Measurements from ENCODE around the gene CCHCR1.

CCHCR1 gene

DNA sequence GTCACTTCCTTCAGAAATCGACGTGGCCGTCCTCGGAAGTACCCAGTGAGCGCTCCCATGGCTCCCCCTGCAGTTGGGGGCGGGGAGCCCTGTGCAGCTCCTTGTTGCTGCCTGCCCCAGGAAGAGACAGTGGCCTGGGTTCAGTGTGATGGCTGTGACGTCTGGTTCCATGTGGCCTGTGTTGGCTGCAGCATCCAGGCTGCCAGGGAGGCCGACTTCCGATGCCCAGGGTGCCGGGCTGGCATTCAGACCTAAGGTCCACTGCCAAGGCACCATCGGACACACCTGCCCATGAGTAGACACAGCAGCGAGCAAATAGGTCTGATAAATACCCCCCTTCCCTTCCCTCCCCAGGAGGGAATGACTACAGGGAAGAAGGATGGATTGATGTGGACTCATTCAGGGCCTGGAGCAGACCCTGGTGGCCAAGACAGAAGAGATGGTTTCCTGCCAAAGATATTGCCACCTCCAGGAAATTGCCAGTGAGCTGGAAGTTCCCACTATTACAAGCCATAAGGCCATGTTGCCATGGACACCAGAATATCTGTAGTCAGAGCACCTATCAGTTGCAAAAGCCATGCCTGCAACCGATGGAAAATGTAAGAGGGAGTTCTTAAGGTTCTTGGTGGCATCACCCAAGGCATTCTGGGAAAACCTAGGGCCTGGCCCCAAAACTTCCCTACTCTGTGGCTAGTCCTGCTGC lies 5.0 kb upstream of the CCHCR1 start:
- DNase-seq (ENCODE audit: low spot score), result no peak

DNA sequence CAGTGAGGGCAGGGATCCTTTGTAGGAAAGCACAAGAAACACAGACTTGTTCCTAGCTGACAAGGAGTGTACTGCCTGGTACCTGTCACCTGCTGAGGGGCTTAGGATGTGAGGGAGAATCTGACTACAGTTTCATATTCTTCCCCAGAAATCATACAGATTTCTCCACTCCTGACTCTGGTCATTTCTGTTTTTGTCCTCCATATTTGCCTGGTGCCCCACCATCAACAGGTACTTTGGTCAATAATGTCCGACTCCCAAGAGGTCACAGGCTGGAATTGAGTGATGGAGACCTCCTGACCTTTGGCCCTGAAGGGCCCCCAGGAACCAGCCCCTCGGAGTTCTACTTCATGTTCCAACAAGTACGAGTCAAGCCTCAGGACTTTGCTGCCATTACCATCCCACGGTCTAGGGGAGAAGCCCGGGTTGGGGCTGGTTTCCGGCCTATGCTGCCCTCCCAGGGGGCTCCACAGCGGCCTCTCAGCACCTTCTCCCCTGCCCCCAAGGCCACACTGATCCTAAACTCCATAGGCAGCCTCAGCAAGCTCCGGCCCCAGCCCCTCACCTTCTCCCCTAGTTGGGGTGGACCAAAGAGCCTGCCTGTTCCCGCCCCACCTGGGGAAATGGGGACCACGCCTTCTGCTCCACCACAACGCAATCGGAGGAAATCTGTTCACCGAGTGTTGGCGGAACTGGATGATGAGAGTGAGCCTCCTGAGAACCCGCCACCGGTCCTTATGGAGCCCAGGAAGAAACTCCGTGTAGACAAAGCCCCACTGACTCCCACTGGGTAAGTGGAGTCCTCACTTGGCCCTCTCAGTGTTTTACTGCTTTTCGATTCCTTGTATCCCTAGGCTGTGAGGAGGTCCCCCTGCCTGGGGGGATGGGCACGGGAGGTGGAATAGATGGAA lies 3.9 kb upstream of the CCHCR1 start:
- DNase-seq (ENCODE audit: low spot score), result no peak

DNA sequence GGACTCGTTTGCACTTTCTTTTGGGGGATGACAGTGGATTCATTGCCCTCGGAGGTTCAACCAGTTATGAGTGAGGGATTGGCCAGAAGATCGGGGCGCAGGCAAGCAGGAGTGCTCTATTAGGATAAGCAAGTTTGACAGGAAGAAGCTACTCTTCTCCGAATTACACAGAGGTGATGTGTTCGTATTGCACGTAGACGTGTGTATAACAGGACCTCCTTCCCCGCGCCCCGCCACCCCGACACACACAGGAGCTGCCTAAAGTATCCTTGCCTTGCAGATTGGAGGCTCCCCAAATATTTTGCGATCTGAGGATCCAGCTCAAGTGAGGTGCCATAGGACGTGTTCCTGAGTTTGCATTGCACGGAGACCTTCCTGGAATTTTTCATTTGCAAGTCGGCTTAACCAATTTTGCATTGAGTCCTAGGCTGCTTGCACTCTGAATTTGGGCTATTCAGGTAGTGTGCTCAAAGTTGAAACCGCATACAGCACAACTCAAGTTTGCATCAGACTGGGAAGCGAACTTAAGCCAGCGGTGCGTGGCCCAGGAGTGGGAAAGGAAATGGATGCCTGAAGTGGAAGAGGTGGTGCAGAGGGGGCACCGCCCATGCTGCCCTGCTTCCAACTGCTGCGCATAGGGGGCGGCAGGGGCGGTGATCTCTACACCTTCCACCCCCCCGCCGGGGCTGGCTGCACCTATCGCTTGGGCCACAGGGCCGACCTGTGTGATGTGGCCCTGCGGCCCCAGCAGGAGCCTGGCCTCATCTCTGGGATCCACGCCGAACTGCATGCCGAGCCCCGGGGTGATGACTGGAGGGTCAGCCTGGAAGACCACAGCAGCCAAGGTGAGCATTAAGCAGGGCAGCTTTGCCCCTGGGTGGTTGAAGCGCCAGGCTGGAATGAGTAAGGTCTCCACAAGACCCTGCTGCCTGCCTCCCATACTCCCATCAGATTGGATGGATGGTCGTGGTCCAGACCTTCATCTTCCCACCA lies 1.6 kb upstream of the CCHCR1 start:
- no peak for DNase-seq (ENCODE audit: low spot score)

DNA sequence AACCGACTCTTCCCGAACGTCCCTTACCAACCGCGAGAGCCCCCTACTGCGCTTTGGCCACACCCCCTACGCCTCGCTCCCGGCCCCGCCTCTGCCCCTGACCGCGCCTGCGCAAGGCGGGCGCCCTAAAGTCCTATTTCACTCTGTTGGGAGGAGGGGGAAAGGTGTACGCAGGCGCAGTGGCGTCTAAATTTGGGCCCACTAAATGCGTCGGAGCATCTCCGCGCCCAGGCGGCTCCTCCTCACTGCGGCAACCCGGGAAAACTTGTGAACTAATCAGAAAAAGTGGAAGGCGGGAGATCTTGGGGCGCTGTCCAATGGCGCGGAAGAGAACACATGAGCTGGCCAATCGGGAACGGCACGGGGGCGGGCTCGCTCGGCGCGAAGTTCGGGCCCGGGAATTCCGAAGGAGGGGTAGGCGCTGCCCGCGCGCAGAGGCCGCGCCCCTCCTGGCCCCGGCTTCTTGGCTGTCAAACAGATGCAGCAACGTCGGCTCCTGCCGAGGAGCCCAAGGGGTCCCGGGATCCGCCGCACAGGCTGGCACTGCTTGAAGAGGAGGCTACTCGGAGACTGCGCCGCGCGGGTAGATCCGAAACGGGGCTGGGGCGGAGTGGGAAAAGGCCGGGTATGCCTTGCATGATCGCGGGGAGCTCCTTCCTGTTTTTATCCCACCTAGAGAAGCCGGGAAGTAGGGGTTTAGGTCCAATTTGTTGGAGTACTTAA lies 699 bp upstream of the CCHCR1 start, which contains the start of gene TCF19:
Gene TCF19 (plus strand): TSS at position 450 of the 723 bp plus-strand sequence. CDS start 881 bp downstream, outside the sequence.
- peak; percentile 99 for DNase-seq (ENCODE audit: low spot score)

DNA sequence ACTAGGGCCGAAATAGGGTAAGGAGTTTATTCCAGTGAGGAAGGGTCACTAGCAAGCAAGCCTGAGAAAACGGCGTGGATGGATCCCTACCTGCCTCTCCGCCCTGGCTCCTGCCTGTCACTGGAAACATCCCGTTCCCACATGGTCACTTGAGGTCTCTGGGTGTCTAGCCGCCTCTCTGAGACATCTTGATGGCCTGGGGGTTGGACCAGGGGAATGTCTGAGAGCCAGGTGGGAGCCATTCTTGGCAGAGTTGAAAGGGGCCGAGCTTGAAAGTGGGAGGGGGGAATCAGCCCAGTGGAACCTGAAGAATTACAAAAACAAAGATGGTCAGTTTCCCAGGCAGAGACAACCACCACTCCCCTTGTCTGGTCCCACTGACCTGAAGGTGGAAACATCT lies 961 bp downstream of the CCHCR1 start:
- DNase-seq (ENCODE audit: low spot score), result no peak

DNA sequence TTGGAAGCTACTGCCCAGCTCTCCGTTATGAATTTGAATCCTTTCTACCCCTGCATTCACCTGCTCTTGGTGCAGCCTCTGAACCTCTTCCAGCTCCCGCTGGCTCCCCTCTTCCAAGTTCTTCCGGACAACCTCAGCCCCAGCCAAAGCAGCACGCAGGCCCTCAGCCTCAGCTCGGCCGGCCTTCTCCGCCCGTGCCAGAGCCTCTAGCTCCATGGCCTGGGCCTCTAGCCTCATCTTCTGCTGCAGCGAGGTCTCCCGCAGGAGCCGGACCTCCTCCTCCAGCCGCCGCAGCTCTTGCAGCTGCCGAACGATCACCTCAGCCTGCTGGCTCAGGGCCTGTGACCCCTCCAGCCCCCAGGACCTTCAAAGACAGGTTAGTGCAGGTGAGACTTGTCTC lies 3.2 kb downstream of the CCHCR1 start:
- no peak for DNase-seq (ENCODE audit: low spot score)

DNA sequence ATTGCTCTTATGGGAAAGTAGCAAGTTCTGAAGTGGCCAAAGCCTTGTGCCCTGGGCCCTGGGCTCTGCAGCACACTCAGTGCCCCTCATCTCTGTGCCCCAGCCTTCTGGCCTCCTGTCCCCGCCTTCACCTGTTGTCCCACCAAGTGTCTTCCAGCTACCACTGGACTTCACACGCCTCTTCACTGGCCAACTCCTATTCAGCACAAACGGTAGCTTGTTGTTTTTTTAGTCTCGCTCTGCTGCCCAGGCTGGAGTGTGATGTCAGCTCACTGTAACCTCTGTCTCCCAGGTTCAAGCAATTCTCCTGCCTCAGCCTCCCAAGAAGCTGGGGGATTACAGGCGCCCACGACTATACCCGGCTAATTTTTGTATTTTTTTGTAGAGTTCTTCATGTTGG lies 4.8 kb downstream of the CCHCR1 start:
- DNase-seq (ENCODE audit: low spot score), result no peak

DNA sequence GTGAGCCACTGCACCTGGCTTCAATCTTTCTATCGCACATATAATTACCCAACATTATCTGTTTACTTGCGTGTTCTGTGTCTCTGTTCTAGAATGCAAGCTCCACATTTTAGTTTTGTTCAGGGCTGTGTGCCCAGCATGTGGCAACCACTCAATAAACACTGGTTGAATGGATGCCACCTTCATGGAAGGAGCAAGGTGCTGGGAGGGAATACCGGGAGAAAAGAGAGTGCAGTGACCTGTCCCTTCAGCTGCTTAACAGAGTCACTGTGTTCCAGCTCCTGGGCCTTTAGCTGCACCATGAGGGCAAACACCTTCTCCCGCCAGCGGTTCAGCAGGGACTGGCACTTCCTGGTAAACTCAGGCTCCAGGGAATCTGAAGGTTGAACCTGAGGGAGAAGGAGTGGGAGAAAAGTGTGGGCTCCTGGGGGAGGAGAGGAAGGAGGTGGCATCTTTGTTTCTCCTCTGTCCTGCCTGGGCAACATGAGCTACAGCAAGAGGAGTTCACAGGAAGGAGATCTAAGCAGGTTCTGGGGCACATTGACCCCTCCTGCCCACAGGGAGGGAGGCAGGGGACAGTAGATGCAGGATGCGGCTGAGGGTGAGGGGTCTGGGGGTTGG lies 7.7 kb downstream of the CCHCR1 start:
- DNase-seq (ENCODE audit: low spot score), result no peak

DNA sequence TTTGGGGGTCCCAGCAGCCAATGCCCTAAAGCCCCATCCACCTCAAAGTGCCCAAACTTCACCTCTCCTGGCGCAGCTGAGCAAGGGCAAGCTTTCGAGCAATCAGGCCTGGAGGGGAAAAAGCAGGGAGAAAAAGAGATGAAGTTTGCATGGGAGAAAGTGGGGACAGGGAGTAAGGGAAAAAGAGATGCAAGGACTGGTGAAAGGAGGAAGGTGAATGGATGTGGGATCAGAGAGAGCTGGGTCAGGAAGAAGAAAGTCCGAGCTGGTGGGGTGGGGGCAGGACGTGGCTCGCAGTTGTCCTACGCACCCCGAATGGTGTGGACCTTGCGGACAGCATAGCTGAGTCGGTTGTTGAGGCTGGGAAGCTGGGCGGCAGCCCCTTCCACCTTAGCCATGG lies 12.2 kb downstream of the CCHCR1 start:
- DNase-seq (ENCODE audit: low spot score), result no peak

DNA sequence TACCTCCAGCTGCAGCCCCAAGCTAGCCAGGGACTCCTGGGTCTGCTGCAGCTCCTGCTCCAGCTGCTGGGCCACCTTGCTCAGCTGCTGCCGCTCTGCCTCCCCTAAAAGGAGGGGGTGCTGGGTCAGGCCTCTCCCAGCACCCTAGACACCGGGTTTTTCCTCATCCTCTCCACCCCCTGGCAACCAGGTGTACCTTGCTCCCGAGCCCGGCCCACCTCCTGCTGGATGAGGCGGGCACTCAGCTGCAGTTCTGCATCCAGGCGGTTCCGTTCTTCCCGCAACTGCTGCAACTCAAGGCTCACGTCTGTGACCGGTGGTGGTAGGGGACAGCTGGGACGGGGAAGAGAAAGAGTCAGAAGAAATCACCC lies 12.6 kb downstream of the CCHCR1 start:
- no peak for DNase-seq (ENCODE audit: low spot score)

DNA sequence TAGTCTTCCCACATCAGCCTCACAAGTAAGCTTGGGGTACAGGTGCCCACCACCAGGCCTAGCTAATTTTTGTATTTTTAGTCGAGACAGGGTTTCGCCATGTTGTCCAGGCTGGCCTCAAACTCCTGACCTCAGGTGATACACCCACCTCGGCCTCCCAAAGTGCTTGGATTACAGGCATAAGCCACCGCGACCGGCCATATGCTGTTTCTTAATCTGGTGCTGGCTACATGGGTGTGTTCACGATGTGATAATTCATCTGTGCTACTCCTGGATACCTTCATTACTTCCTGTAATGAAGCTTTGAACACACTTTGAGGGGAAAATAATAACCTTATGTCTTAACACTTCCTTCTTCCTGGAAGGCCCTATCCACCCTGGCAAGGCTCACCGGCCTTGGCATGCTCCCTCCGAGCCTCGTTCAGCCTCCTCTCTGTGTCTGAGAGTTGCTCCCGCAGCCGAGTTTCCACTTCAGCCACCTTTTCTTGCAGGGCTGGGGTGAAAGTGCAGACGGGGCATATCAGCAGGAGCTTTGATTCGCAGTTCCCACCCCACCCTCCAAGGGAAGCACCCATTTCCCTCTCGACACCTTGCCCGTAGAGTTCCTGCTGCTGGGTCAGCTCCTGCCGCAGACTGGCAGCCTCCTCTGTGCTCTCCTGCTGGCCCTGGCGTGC lies 13.2 kb downstream of the CCHCR1 start:
- no peak for DNase-seq (ENCODE audit: low spot score)

DNA sequence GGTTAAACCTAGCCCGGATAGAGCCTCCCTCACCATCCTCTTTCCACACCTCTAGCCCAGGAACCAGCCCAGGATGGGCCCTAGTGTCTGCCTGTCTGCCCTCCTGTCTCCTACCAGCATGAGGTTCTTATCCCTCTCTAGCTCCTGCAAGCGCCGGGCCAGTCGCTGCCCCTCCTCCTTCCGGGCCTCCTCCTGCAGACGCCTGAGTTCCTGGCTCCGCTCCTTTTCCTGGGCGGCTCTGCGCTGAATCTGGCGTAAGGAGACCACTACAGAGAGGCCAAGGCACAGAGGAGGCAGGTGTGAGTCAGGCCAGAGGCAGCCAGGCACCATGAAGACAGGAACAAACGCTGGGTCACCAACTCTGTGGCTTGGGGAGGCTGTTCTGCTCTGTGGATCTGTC lies 14.5 kb downstream of the CCHCR1 start:
- no peak for DNase-seq (ENCODE audit: low spot score)

DNA sequence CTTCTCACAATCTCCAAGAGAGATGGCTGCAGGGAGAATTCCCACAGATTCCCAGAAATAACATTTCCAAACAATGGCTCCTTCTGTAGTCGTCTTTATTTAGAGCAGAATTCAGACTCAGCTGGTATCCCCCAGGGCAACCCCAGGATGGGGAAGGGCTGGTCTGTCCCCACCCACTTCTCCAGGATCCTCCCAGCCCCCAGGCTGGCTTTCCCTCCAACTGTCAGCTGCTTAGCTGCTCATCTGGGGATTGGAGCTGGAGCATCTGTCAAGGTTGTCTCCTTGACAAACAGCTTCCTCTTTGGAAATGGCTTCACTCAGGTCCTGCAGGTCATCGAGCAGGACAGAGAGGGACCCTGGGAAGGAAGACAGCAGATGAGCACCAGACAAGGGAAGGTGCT lies 15.2 kb downstream of the CCHCR1 start:
- no peak for DNase-seq (ENCODE audit: low spot score)

DNA sequence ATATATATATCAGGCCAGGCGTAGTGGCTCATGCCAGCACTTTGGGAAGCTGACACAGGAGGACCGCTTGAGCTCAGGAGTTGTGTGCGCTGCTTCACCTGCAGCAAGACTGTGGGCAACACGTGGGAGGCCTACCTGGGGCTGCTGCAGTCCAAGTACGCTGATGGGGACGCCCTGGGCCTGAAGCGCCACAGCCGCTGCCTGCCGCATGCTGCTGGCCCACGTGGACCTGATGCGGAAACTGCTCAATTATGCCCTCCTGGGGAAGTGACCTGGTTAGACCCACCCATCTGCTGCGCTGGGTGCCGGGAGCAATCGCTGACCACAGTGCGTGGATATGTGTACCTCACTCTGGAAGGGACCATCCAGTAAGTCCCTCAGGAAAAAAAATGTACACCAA lies 17.0 kb downstream of the CCHCR1 start:
- DNase-seq (ENCODE audit: low spot score), result no peak

DNA sequence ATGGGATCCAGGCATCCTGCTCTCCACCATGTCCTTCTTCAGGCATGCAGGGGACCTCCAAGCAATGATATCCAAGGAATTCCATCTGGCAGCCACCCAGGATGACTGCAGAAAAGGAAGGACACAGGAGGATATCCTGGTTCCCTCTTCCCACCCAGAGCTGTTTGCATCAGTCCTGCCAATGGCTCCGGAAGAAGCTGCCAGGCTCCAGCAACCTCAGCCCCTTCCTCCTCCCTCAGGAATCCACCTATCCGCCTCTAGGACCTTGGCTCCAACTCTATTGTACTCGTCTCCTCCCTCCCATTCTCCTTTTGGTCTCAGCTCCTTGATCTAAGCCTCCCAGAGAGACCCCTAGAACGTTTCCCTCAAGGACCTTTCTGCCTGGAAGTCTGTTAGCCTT lies 18.0 kb downstream of the CCHCR1 start:
- no peak for DNase-seq (ENCODE audit: low spot score)

DNA sequence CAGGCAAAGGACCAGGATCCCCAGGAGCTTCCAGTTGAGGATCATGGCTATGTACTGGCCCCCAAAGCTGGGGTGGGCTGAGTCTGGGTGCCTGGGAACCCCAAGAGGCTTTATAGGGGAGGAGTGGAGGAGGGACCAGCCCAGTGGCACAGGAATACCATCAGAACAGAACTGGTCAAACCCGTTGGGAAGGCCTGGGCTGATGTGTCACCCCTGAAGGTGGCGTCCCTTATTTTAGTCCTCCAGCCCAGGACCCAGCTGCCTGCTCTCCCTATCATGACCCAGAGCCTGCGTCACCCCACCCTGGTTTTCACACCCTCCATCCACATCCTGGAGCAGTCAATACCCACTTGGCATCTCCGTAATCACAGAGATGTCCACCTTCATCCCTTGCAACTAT lies 18.6 kb downstream of the CCHCR1 start, which contains the start of gene PSORS1C2:
Gene PSORS1C2 (minus strand): TSS at position 85 of the 400 bp plus-strand sequence. CDS start 40 bp downstream, at position 45.
- DNase-seq (ENCODE audit: low spot score), result no peak

DNA sequence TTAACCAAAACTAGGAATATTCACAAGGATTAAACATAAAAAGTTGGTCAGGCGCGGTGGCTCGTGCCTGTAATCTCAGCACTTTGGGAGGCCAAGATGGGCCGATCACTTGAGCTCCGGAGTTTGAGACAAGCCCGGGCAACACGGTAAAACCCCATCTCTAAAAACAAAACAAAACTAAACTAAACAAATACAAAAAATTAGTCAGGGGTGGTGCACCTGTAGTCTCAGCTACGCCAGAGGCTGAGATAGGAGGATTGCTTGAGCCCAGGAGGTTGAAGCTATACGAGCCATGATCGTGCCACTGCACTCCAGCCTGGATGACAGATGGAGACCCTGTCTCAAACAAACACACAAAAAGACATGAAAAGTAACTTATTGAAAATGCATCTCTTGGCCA lies 21.9 kb downstream of the CCHCR1 start:
- DNase-seq (ENCODE audit: low spot score), result no peak

DNA sequence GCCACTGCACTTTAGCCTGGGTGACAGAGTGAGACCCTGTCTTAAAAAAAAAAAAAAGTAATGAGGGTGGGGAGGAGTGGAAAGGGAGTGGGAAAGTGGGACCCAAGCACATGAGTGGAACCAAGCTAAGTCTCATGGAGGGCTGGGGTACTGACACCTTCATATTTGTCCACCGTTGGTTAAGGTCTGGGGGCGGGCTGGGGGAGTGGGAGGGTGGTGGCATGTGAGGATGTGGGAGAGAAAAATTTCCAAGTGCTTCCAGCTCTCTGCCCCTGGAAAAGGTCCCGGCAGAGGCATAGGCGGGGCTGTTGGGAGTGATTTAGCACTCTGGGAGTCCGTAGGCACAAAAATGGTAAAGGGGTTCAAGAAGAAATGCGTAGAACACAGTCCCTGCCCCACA lies 24.8 kb downstream of the CCHCR1 start:
- no peak for DNase-seq (ENCODE audit: low spot score)

DNA sequence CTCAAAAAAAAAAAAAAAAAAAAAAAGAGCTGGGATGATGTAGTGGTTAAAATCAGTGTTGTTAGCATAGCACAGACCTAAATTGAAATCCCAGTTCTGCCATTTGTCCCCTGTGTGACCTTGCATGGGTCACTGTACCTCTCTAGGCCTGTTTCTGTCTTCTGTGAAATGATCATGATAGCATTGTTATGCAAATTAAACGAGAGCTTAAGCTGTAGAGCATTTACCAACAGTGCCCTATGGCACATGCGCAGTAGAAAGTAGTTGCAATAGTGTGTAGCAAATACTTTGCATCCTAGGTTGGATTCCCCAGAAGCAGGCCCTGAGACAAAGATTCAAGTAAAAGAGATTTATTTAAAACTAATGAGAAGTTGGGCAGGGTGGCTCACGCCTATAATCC lies 26.0 kb downstream of the CCHCR1 start:
- no peak for DNase-seq (ENCODE audit: low spot score)

DNA sequence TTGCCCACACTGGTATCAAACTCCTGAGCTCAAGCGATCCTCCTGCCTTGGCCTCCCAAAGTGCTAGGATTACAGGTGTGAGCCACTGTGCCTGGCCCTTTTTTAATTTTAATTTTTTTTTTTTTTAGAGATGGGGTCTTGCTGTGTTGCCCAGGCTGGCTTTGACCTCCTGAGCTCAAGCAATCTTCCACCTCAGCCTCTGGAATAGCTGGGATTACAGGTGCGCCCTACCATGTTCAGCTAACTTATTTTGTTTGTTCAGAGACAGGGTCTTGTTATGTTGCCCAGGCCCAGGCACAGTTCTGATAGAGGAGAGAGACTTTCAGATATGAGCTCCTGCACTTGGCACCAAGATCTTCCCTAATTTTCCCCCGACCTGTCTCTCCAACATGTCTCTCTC lies 26.9 kb downstream of the CCHCR1 start:
- DNase-seq (ENCODE audit: low spot score), result no peak

All from NAMALWA (cell line).